MCF 10A (cell line): Measurements from ENCODE around the gene KRTAP4-6. TPM values are rescaled to one million over a fixed set of nuclear protein-coding genes. Genes with fewer than 3 reads are reported as not detected.

Experiments used
- BruUV-seq: library from RNA; stranded (reverse); fragments of 400-500 nt; replicated peaks from 2 replicates; lab custom pipeline; 2021; lab: Mats Ljungman, UMichigan
- CTCF ChIA-PET: fragments of 300-600 bp; sonication (Branson Sonifier 250); formaldehyde crosslinking; extraction: SDS; loops from one replicate; lab custom pipeline; 2021; ENCODE audit warnings: antibody characterized with exemption, inconsistent platforms; lab: Yijun Ruan, JAX
- POLR2A ChIA-PET: fragments of 300-600, 350-650 bp; sonication (Branson Sonifier 250); formaldehyde crosslinking; extraction: SDS; loops from one replicate; lab custom pipeline; 2020; ENCODE audit warnings: antibody characterized with exemption, inconsistent platforms; lab: Yijun Ruan, JAX
- DNase-seq: peaks from one replicate; pipeline ENCODE4 v3.0.0-alpha.2; 2018; ENCODE audit not compliant: unreplicated experiment
- H3K27ac Mint-ChIP-seq: one replicate; pipeline ENCODE4 v1.8.0; 2022; ENCODE audit warnings: mild to moderate bottlenecking, low read depth, mixed read lengths; ENCODE audit not compliant: unreplicated experiment
- H3K27me3 Mint-ChIP-seq: one replicate; pipeline ENCODE4 v1.8.0; 2022; ENCODE audit warnings: mixed read lengths; ENCODE audit not compliant: insufficient read depth, unreplicated experiment
- H3K36me3 Mint-ChIP-seq: one replicate; pipeline ENCODE4 v1.8.0; 2022; ENCODE audit warnings: mild to moderate bottlenecking, moderate library complexity, mixed read lengths; ENCODE audit not compliant: insufficient read depth, unreplicated experiment
- H3K4me1 Mint-ChIP-seq: one replicate; pipeline ENCODE4 v1.8.0; 2022; ENCODE audit warnings: mixed read lengths; ENCODE audit not compliant: insufficient read depth, unreplicated experiment
- H3K4me3 Mint-ChIP-seq: one replicate; pipeline ENCODE4 v1.8.0; 2022; ENCODE audit warnings: mild to moderate bottlenecking, moderate library complexity, mixed read lengths; ENCODE audit not compliant: unreplicated experiment
- H3K9me3 Mint-ChIP-seq: one replicate; pipeline ENCODE4 v1.8.0; 2022; ENCODE audit warnings: mixed read lengths; ENCODE audit not compliant: unreplicated experiment
- intact Hi-C: fragments of 100-400 bp; cut with micrococcal nuclease; formaldehyde crosslinking; loops from 2 replicates; pipeline ENCODE4 v1.14.1; 2022
- total RNA-seq: library from RNA; stranded (reverse); gene quantifications from 2 replicates; pipeline ENCODE4 v1.2.3, GENCODE V29; 2022
- TF ChIP-seq, protein P1 (sequence below): fragments of 200-600 bp; IDR thresholded peaks from one replicate; pipeline ENCODE4 v1.8.0; 2022; ENCODE audit warnings: antibody characterized with exemption, mild to moderate bottlenecking; ENCODE audit not compliant: unreplicated experiment

The KRTAP4-6 gene
- total RNA-seq, 1 experiment from 2014 or later: not detected

GRCh38 chr17:41098481-41098880 is 41.9 kb downstream of the KRTAP4-6 start:
- TF ChIP-seq, protein P1, sequence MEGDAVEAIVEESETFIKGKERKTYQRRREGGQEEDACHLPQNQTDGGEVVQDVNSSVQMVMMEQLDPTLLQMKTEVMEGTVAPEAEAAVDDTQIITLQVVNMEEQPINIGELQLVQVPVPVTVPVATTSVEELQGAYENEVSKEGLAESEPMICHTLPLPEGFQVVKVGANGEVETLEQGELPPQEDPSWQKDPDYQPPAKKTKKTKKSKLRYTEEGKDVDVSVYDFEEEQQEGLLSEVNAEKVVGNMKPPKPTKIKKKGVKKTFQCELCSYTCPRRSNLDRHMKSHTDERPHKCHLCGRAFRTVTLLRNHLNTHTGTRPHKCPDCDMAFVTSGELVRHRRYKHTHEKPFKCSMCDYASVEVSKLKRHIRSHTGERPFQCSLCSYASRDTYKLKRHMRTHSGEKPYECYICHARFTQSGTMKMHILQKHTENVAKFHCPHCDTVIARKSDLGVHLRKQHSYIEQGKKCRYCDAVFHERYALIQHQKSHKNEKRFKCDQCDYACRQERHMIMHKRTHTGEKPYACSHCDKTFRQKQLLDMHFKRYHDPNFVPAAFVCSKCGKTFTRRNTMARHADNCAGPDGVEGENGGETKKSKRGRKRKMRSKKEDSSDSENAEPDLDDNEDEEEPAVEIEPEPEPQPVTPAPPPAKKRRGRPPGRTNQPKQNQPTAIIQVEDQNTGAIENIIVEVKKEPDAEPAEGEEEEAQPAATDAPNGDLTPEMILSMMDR: no peak
- DNase-seq: peak; percentile 17
- Mint-ChIP-seq H3K36me3 (no peaks in the 10 kb centered on the region), H3K9me3 (no peaks in the 10 kb centered on the region), H3K4me3 (no peak overlapping the region), H3K27me3 (no peaks in the 10 kb centered on the region), H3K4me1 (peaks cover 19% of the 10 kb centered on the region), H3K27ac (no peak overlapping the region)
- CTCF ChIA-PET: no interaction called here
- POLR2A ChIA-PET: interaction anchor here (0.7 kb wide), 1 partner anchor 113 kb away, joined by 4 read pairs; no protein-coding TSS in a partner anchor
- no TSS peak for BruUV-seq
- intact Hi-C loops: no loop called here

DNA sequence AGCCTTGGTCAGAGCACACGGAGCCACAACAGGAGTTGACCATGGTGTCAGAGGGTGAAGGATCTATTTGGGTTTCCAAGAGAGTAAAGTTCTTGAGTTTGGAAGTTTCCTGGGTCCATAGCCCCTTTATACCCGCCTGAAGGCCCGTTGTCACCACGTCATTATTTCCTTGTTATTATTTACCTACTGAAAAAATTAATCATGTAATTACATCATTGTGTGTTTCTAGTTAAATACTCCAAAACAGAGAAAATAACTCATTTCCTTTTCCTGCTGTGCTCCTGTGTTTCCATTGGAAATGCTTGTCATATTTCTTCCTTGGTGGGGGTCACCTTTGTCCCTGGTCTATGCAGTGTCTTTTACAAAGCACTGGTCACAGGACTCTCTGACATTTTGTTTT is 42.3 kb downstream of the KRTAP4-6 start, which contains the start of gene KRTAP4-8:
TSS of gene KRTAP4-8 (minus strand) at position 101 of the 400 bp plus-strand sequence. CDS start at position 43, 58 bp downstream.
- ChIA-PET CTCF (no interaction called here), POLR2A (interaction anchor here (0.8 kb wide), 1 partner anchor 342 kb away, joined by 3 read pairs; no protein-coding TSS in a partner anchor)
- TF ChIP-seq, protein P1: no peak
- Mint-ChIP-seq H3K4me3 (no peak within 1 kb of the TSS), H3K4me1 (peaks cover 19% of the 10 kb centered on the region), H3K9me3 (no peaks in the 10 kb centered on the region), H3K27me3 (no peaks in the 10 kb centered on the region), H3K36me3 (no peaks in the 10 kb centered on the region), H3K27ac (peak within 1 kb of the TSS; percentile 46)
- intact Hi-C loops: no loop called here
- DNase-seq: no peak
- BruUV-seq: no TSS peak

DNA sequence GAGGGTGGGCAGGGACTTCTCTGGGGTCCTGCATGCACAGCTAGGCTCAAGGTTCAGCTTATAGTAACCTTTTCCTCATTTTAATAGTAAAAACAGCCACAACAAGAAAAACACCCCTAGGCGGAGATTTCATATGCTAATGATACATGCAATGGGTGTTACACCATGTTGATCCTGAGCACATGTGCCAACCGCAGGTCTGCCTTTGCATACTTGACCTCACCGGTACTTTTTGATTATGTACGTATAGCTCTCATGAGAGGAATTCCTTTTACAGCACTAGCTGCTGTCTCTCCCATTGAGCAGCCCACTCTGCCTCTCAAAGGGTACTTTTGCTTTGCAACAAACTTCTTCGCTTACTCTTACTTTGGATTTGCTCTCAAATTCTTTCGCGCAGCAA is 44.3 kb downstream of the KRTAP4-6 start:
- Mint-ChIP-seq H3K27ac (no peak overlapping the region), H3K36me3 (no peaks in the 10 kb centered on the region), H3K4me3 (no peak overlapping the region), H3K27me3 (no peaks in the 10 kb centered on the region), H3K4me1 (peaks cover 19% of the 10 kb centered on the region), H3K9me3 (no peaks in the 10 kb centered on the region)
- TF ChIP-seq, protein P1: no peak
- ChIA-PET CTCF (no interaction called here), POLR2A (no interaction called here)
- no peak for DNase-seq
- intact Hi-C loops: no loop called here
- BruUV-seq: no TSS peak

Other genes with a start within 250 kb of the KRTAP4-6 start
- gene KRT23, start 202.9 kb downstream of the KRTAP4-6 start, total RNA-seq: not detected in 2 replicates
- gene KRT39, start 173.6 kb downstream of the KRTAP4-6 start, total RNA-seq: not detected in 2 replicates
- gene KRT40, start 156.2 kb downstream of the KRTAP4-6 start, total RNA-seq: not detected in 2 replicates
- not detected in 2 replicates for gene KRTAP3-3, start 146.4 kb downstream of the KRTAP4-6 start, total RNA-seq
- gene KRTAP3-2, start 140.6 kb downstream of the KRTAP4-6 start, total RNA-seq: not detected in 2 replicates
- not detected in 2 replicates for gene KRTAP3-1, start 131.4 kb downstream of the KRTAP4-6 start, total RNA-seq
- gene KRTAP1-5, start 113.3 kb downstream of the KRTAP4-6 start, total RNA-seq: not detected in 2 replicates
- not detected in 2 replicates for gene KRTAP1-4, start 110.3 kb downstream of the KRTAP4-6 start, total RNA-seq
- gene KRTAP1-3, start 105.7 kb downstream of the KRTAP4-6 start, total RNA-seq: not detected in 2 replicates
- gene KRTAP1-1, start 99.1 kb downstream of the KRTAP4-6 start, total RNA-seq: not detected in 2 replicates
- not detected in 2 replicates for gene KRTAP2-1, start 93.2 kb downstream of the KRTAP4-6 start, total RNA-seq
- gene KRTAP2-2, start 85.3 kb downstream of the KRTAP4-6 start, total RNA-seq: not detected in 2 replicates
- gene KRTAP2-3, start 80.4 kb downstream of the KRTAP4-6 start, total RNA-seq: not detected in 2 replicates
- not detected in 2 replicates for gene KRTAP2-4, start 74.7 kb downstream of the KRTAP4-6 start, total RNA-seq
- gene KRTAP4-7, start 56.4 kb downstream of the KRTAP4-6 start, total RNA-seq: not detected in 2 replicates
- gene KRTAP4-8, start 42.4 kb downstream of the KRTAP4-6 start, total RNA-seq: not detected in 2 replicates
- not detected in 2 replicates for gene KRTAP4-16, start 38.3 kb downstream of the KRTAP4-6 start, total RNA-seq
- not detected in 2 replicates for gene KRTAP4-9, start 35.2 kb downstream of the KRTAP4-6 start, total RNA-seq
- gene KRTAP4-11, start 22.2 kb downstream of the KRTAP4-6 start, total RNA-seq: not detected in 2 replicates
- gene KRTAP4-12, start 16.4 kb downstream of the KRTAP4-6 start, total RNA-seq: not detected in 2 replicates
- gene KRTAP4-5, start 9.3 kb upstream of the KRTAP4-6 start, total RNA-seq: not detected in 2 replicates
- not detected in 2 replicates for gene KRTAP4-4, start 20.2 kb upstream of the KRTAP4-6 start, total RNA-seq
- not detected in 2 replicates for gene KRTAP4-3, start 27.7 kb upstream of the KRTAP4-6 start, total RNA-seq
- not detected in 2 replicates for gene KRTAP4-2, start 37.7 kb upstream of the KRTAP4-6 start, total RNA-seq
- gene KRTAP4-1, start 44.4 kb upstream of the KRTAP4-6 start, total RNA-seq: not detected in 2 replicates
- not detected in 2 replicates for gene KRTAP9-1, start 49.3 kb upstream of the KRTAP4-6 start, total RNA-seq
- not detected in 2 replicates for gene KRTAP9-2, start 86.1 kb upstream of the KRTAP4-6 start, total RNA-seq
- not detected in 2 replicates for gene KRTAP9-3, start 91.9 kb upstream of the KRTAP4-6 start, total RNA-seq
- not detected in 2 replicates for gene KRTAP9-8, start 97.5 kb upstream of the KRTAP4-6 start, total RNA-seq
- not detected in 2 replicates for gene KRTAP9-4, start 109.1 kb upstream of the KRTAP4-6 start, total RNA-seq
- not detected in 2 replicates for gene KRTAP9-9, start 114.8 kb upstream of the KRTAP4-6 start, total RNA-seq
- gene KRTAP9-6, start 124.8 kb upstream of the KRTAP4-6 start, total RNA-seq: not detected in 2 replicates
- gene KRTAP9-7, start 135.2 kb upstream of the KRTAP4-6 start, total RNA-seq: not detected in 2 replicates
- not detected in 2 replicates for gene KRTAP29-1, start 162.3 kb upstream of the KRTAP4-6 start, total RNA-seq
- not detected in 2 replicates for gene KRTAP16-1, start 168.8 kb upstream of the KRTAP4-6 start, total RNA-seq
- gene KRTAP17-1, start 175.2 kb upstream of the KRTAP4-6 start, total RNA-seq: not detected in 2 replicates
- gene KRT33A, start 210.3 kb upstream of the KRTAP4-6 start, total RNA-seq: not detected in 2 replicates
- not detected in 2 replicates for gene KRT33B, start 229.3 kb upstream of the KRTAP4-6 start, total RNA-seq
- gene KRT34, start 241.8 kb upstream of the KRTAP4-6 start, total RNA-seq: 0.40 and 0.42 TPM in 2 replicates